ENCODE data around the gene INVS.

DNA sequence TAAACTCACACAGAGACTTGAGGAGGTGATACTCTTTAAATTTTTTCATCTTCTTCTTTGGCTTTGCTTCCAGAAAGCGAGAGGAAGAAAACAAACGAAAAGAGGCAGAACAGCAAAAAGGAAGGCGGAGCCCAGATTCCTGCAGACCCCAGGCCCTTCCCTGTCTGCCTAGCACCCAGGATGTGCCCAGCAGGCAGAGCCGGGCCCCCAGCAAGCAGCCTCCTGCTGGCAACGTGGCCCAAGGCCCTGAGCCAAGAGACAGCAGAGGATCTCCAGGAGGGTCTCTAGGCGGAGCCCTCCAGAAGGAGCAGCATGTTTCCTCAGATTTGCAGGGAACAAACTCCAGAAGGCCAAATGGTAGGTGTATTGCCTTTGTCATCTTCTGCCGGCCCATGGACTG is 185.2 kb downstream of the INVS start:
- no peak for TF ChIP-seq POLR2A (IDR thresholded peaks at IDR 0.05)
- TF ChIP-seq, protein P1, sequence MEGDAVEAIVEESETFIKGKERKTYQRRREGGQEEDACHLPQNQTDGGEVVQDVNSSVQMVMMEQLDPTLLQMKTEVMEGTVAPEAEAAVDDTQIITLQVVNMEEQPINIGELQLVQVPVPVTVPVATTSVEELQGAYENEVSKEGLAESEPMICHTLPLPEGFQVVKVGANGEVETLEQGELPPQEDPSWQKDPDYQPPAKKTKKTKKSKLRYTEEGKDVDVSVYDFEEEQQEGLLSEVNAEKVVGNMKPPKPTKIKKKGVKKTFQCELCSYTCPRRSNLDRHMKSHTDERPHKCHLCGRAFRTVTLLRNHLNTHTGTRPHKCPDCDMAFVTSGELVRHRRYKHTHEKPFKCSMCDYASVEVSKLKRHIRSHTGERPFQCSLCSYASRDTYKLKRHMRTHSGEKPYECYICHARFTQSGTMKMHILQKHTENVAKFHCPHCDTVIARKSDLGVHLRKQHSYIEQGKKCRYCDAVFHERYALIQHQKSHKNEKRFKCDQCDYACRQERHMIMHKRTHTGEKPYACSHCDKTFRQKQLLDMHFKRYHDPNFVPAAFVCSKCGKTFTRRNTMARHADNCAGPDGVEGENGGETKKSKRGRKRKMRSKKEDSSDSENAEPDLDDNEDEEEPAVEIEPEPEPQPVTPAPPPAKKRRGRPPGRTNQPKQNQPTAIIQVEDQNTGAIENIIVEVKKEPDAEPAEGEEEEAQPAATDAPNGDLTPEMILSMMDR (IDR thresholded peaks at IDR 0.05), result no peak
- no peak for TF ChIP-seq POLR2AphosphoS5 (IDR thresholded peaks at IDR 0.05)
- TF ChIP-seq EP300 (IDR thresholded peaks at IDR 0.05), result no peak

Measured in suprapubic skin (tissue), 4 donors.